ENCODE results near the gene SCRT2. TPM values are rescaled to one million over a fixed set of nuclear protein-coding genes. Genes with fewer than 3 reads are reported as not detected.
"Not testable (repeated sequence)": the region's sequence is repeated elsewhere in the genome, so short reads cannot be mapped to it uniquely, and the experiment has no call there.

SCRT2 gene
- total and polyA plus RNA-seq, 2 experiments from 2014 or later: not detected

DNA sequence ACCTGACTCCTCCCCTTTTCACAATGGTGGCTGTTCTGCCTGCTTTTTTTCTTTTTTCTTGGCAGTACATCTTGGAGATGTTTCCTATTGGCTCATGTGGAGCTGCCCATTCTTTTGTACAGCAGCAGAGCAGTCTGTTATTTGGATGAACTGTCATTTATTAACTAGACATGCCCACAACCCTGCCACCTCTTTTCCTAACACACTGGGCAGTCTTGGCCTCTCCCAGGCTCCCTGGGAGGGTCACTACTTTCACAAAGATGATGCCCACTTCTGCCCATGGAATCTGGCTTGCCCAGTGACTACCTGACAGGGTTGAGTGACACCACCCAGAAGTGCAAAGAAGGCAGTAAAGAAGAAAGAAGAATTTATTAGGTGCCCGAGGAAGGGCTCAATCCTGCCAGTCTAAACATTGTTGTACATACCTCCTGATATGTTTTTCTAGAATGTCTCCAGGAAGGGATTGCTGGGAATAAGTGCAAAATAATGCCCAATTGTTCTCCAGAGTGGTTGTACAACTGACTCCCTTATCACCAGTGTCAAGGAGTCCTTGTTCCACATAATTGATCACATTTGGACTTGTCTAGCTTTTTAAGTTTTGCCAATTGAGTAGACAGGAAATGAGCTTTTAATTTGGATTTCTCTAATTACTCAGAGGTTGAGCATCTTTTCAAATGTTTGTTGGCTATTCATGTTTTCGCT is 19.7 kb upstream of the SCRT2 start:
- TF ChIP-seq EZH2 (IDR thresholded peaks at IDR 0.05; ENCODE audit: insufficient read depth, poor library complexity, severe bottlenecking) (no peak), EZH2phosphoT487 (IDR thresholded peaks at IDR 0.05; ENCODE audit: insufficient read depth, low read depth) (no peak)
- in situ Hi-C loops (cut with MboI): no loop called here
- H3K9me2 ChIP-seq (ENCODE audit: insufficient read depth): no peaks in the 10 kb centered on the region
- H3K4me1 ChIP-seq (ENCODE audit: insufficient read depth): no peaks in the 10 kb centered on the region
- no peaks in the 10 kb centered on the region for H3K79me2 ChIP-seq (ENCODE audit: insufficient read depth)
- H3K9ac ChIP-seq: no peak overlapping the region
- H2AFZ ChIP-seq: no peak overlapping the region
- no peaks in the 10 kb centered on the region for H3K9me3 ChIP-seq (ENCODE audit: low read depth)
- H3K4me3 ChIP-seq: no peak overlapping the region
- no peaks in the 10 kb centered on the region for H4K20me1 ChIP-seq (ENCODE audit: insufficient read depth)
- no peak for DNase-seq
- H3F3A ChIP-seq (ENCODE audit: insufficient read depth): no peaks in the 10 kb centered on the region
- H3K4me2 ChIP-seq (ENCODE audit: unreplicated experiment): no peak overlapping the region
- 53 to 55% methylated on average over 2 of the region's 2 CpGs for WGBS, 2 experiments (ENCODE audit: low coverage in 1 of 2, low lambda C conversion rate in 2 of 2, missing lambda C conversion rate in 2 of 2)
- H3K27me3 ChIP-seq (replicated peaks; ENCODE audit: insufficient read depth): peaks cover 37% of the 10 kb centered on the region
- H3K36me3 ChIP-seq (ENCODE audit: low read depth): no peaks in the 10 kb centered on the region
- no peak overlapping the region for H3K27ac ChIP-seq

- no peaks in the 10 kb centered on the region for H3F3A ChIP-seq (ENCODE audit: insufficient read depth)
- H3K79me2 ChIP-seq (ENCODE audit: insufficient read depth): no peaks in the 10 kb centered on the region
- 31 to 34% methylated on average over 3 to 4 of the region's 4 CpGs for WGBS, 2 experiments (ENCODE audit: low coverage in 1 of 2, low lambda C conversion rate in 2 of 2, missing lambda C conversion rate in 2 of 2)
- in situ Hi-C loops (cut with MboI): no loop called here
- H3K4me1 ChIP-seq (ENCODE audit: insufficient read depth): no peaks in the 10 kb centered on the region
- no peaks in the 10 kb centered on the region for H3K36me3 ChIP-seq (ENCODE audit: low read depth)
- H3K4me2 ChIP-seq (ENCODE audit: unreplicated experiment): no peak overlapping the region
- H3K9me2 ChIP-seq (ENCODE audit: insufficient read depth): no peaks in the 10 kb centered on the region
- no peak overlapping the region for H2AFZ ChIP-seq
- TF ChIP-seq EZH2 (IDR thresholded peaks at IDR 0.05; ENCODE audit: insufficient read depth, poor library complexity, severe bottlenecking) (no peak), EZH2phosphoT487 (IDR thresholded peaks at IDR 0.05; ENCODE audit: insufficient read depth, low read depth) (no peak)
- peaks cover 38% of the 10 kb centered on the region for H3K27me3 ChIP-seq (replicated peaks; ENCODE audit: insufficient read depth)
- H4K20me1 ChIP-seq (ENCODE audit: insufficient read depth): no peaks in the 10 kb centered on the region
- H3K4me3 ChIP-seq: no peak overlapping the region
- no peak overlapping the region for H3K9ac ChIP-seq
- no peaks in the 10 kb centered on the region for H3K9me3 ChIP-seq (ENCODE audit: low read depth)
- DNase-seq: no peak
- H3K27ac ChIP-seq: no peak overlapping the region
Measured at GRCh38 chr20:694496-694895, 18.9 kb upstream of the SCRT2 start.

GRCh38 chr20:693786-694185 is 18.2 kb upstream of the SCRT2 start:
- H3K4me2 ChIP-seq (ENCODE audit: unreplicated experiment); H3K9ac ChIP-seq; H3K79me2 ChIP-seq (ENCODE audit: insufficient read depth); in situ Hi-C loops (cut with MboI); H3K4me1 ChIP-seq (ENCODE audit: insufficient read depth); H3K27ac ChIP-seq; H2AFZ ChIP-seq; H3F3A ChIP-seq (ENCODE audit: insufficient read depth); H3K9me3 ChIP-seq (ENCODE audit: low read depth); H3K36me3 ChIP-seq (ENCODE audit: low read depth); H4K20me1 ChIP-seq (ENCODE audit: insufficient read depth); H3K9me2 ChIP-seq (ENCODE audit: insufficient read depth); H3K4me3 ChIP-seq; DNase-seq: not testable (repeated sequence)
- peaks cover 44% of the 10 kb centered on the region for H3K27me3 ChIP-seq (replicated peaks; ENCODE audit: insufficient read depth)
- WGBS, 2 experiments (ENCODE audit: low coverage in 1 of 2, low lambda C conversion rate in 2 of 2, missing lambda C conversion rate in 2 of 2): 53 to 57% methylated on average over 10 of the region's 10 CpGs

GRCh38 chr20:692044-692443 is 16.4 kb upstream of the SCRT2 start:
- Histone ChIP-seq H3K4me2 (ENCODE audit: unreplicated experiment) (no peak overlapping the region), H3K4me3 (no peak overlapping the region), H3K9ac (no peak overlapping the region), H3K4me1 (ENCODE audit: insufficient read depth) (no peaks in the 10 kb centered on the region), H3K27me3 (replicated peaks; ENCODE audit: insufficient read depth) (peaks cover 33% of the 10 kb centered on the region), H3K9me2 (ENCODE audit: insufficient read depth) (no peaks in the 10 kb centered on the region), H4K20me1 (ENCODE audit: insufficient read depth) (no peaks in the 10 kb centered on the region), H3F3A (ENCODE audit: insufficient read depth) (no peaks in the 10 kb centered on the region), H3K27ac (no peak overlapping the region), H3K36me3 (ENCODE audit: low read depth) (no peaks in the 10 kb centered on the region), H2AFZ (no peak overlapping the region), H3K79me2 (ENCODE audit: insufficient read depth) (no peaks in the 10 kb centered on the region), H3K9me3 (ENCODE audit: low read depth) (no peaks in the 10 kb centered on the region)
- in situ Hi-C loops (cut with MboI): no loop called here
- 0% methylated on average over 1 of the region's 1 CpG for WGBS, 2 experiments (ENCODE audit: low coverage in 1 of 2, low lambda C conversion rate in 2 of 2, missing lambda C conversion rate in 2 of 2)
- DNase-seq: no peak
- TF ChIP-seq EZH2phosphoT487 (IDR thresholded peaks at IDR 0.05; ENCODE audit: insufficient read depth, low read depth): no peak
- no peak for TF ChIP-seq EZH2 (IDR thresholded peaks at IDR 0.05; ENCODE audit: insufficient read depth, poor library complexity, severe bottlenecking)

DNA sequence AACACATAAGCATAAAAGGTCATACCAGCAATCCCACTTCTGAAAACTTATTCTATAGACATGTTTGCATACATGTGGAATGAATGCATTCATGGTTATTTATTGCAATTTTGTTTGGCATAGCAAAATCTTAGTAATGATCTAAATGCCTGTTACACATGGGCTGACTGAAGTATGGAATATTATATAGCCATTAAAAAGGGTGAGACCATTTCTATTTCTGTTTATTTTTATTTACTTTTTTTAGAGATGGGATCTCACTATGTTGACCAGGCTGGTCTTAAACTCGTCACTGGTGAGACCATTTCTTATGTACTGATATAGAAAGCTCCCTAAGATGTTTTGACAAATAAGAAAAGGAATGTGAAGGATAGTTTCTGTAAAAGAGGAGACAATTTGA is 14.3 kb upstream of the SCRT2 start:
- Histone ChIP-seq H3K79me2 (ENCODE audit: insufficient read depth) (no peaks in the 10 kb centered on the region), H3K4me2 (ENCODE audit: unreplicated experiment) (no peak overlapping the region), H2AFZ (no peak overlapping the region), H3K36me3 (ENCODE audit: low read depth) (no peaks in the 10 kb centered on the region), H3K9me3 (ENCODE audit: low read depth) (no peaks in the 10 kb centered on the region), H3K9ac (no peak overlapping the region), H3K27me3 (replicated peaks; ENCODE audit: insufficient read depth) (peaks cover 33% of the 10 kb centered on the region), H3F3A (ENCODE audit: insufficient read depth) (no peaks in the 10 kb centered on the region), H3K27ac (no peak overlapping the region), H3K9me2 (ENCODE audit: insufficient read depth) (no peaks in the 10 kb centered on the region), H3K4me1 (ENCODE audit: insufficient read depth) (no peaks in the 10 kb centered on the region), H3K4me3 (no peak overlapping the region), H4K20me1 (ENCODE audit: insufficient read depth) (no peaks in the 10 kb centered on the region)
- 0% methylated on average over 1 of the region's 1 CpG for WGBS, 2 experiments (ENCODE audit: low coverage in 1 of 2, low lambda C conversion rate in 2 of 2, missing lambda C conversion rate in 2 of 2)
- no peak for DNase-seq
- TF ChIP-seq EZH2phosphoT487 (IDR thresholded peaks at IDR 0.05; ENCODE audit: insufficient read depth, low read depth) (no peak), EZH2 (IDR thresholded peaks at IDR 0.05; ENCODE audit: insufficient read depth, poor library complexity, severe bottlenecking) (no peak)
- in situ Hi-C loops (cut with MboI): no loop called here

Data from GM23248 (cell line).